ENCODE measurements around the gene TOR1B. TPM values are rescaled to one million over a fixed set of nuclear protein-coding genes. Genes with fewer than 3 reads are reported as not detected.
A peak's percentile ranks its signal among the peaks of the same experiment; 100 is the strongest.
"Not testable (repeated sequence)": the region's sequence is repeated elsewhere in the genome, so short reads cannot be mapped to it uniquely, and the experiment has no call there.

The TOR1B gene
- total and polyA plus RNA-seq, 5 donors from 2014 or later: 11.6 to 27.2 (median 15.3) TPM

DNA sequence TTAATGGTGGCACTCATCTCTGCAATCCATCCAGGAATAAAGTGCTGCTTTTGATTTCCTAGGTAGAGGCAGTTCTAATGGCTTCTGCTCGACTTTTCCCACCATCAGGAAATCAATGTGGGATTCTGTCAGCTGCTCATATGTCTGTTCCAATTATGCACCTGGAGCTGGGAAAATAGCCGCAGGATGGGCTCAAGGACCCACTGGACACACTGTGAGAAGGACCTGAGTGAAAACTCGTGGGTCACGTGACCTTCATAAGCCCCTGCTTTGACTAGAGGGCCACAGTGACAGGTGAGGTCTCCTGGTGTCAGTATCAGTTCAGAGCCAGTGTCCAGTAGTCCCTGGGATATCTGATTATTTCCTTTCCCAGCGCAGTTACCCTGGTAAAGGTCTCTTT lies 32.2 kb upstream of the TOR1B start:
- H3K27ac Mint-ChIP-seq: no peak overlapping the region
- ATAC-seq (ENCODE audit: low read depth in 2 of 2): no peak
- H3K9me3 ChIP-seq (ENCODE audit: control insufficient read depth in 2 of 2, low read length in 2 of 2): no peaks in the 10 kb centered on the region
- peaks cover 11% of the 10 kb centered on the region for H3K27me3 Mint-ChIP-seq
- H3K9me3 Mint-ChIP-seq: no peaks in the 10 kb centered on the region
- H3K4me3 Mint-ChIP-seq: no peak overlapping the region
- H3K4me1 ChIP-seq (ENCODE audit: control insufficient read depth, insufficient read depth, low read length, poor library complexity, severe bottlenecking): no peaks in the 10 kb centered on the region
- H3K36me3 Mint-ChIP-seq: no peaks in the 10 kb centered on the region
- H3K36me3 ChIP-seq (ENCODE audit: control insufficient read depth, insufficient read depth, low read length): no peaks in the 10 kb centered on the region
- H3K4me3 ChIP-seq (ENCODE audit: low read depth, low read length): no peak overlapping the region
- H3K27me3 ChIP-seq (ENCODE audit: control insufficient read depth, insufficient read depth, low read length): no peaks in the 10 kb centered on the region
- DNase-seq: no peak
- no peak overlapping the region for H3K27ac ChIP-seq (ENCODE audit: insufficient read depth, low read length, poor library complexity, severe bottlenecking)
- H3K4me1 Mint-ChIP-seq: no peaks in the 10 kb centered on the region

- Mint-ChIP-seq H3K27ac (no peak overlapping the region), H3K36me3 (no peaks in the 10 kb centered on the region), H3K9me3 (no peaks in the 10 kb centered on the region), H3K4me3 (no peak overlapping the region), H3K27me3 (peaks cover 18% of the 10 kb centered on the region), H3K4me1 (peaks cover 0 to 5% (median 2%) of the 10 kb centered on the region in 4 donors)
- Histone ChIP-seq H3K36me3 (ENCODE audit: control insufficient read depth, insufficient read depth, low read length) (no peaks in the 10 kb centered on the region), H3K27me3 (ENCODE audit: control insufficient read depth, insufficient read depth, low read length) (no peaks in the 10 kb centered on the region), H3K9me3 (ENCODE audit: control insufficient read depth in 2 of 2, low read length in 2 of 2) (no peaks in the 10 kb centered on the region), H3K27ac (ENCODE audit: insufficient read depth, low read length, poor library complexity, severe bottlenecking) (no peak overlapping the region), H3K4me1 (ENCODE audit: control insufficient read depth, insufficient read depth, low read length, poor library complexity, severe bottlenecking) (peaks cover 3% of the 10 kb centered on the region), H3K4me3 (ENCODE audit: low read depth, low read length) (no peak overlapping the region)
- peak in 1 of 2 donors; percentile 34 for ATAC-seq (ENCODE audit: low read depth in 2 of 2)
- no peak for DNase-seq
Observed at GRCh38 chr9:129773262-129774048, 29.5 kb upstream of the TOR1B start.

DNA sequence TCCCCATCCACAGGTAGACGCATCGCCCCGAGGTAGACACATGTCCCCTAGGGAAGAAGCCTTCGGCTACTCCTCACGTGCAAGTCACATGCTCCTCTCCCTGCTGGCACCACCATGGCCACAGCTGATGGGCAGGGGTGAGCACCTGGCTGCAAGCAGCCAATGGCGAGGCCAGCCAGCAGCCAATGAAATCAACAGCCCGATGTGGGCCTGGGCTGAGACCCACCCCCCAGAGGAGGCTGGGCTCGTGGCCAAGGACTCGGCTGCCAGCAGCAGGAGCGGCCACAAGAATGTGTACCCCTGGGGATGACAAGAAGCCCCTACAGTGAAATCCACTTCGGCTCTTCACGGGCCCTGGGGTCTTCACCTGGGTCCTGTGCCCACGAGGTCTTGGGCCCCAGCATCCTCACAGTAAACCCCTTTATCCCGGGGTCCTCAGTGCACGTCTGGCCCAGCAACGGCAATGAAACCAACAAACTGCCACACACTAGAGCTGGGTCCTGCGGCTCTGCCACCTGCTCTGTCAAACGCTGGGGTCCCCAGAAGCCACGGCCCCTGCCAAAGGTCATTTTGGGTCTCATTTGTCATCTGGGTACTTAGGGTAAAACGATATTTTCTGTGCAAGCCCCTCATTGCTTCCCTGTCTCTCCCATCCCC lies 28.1 kb upstream of the TOR1B start:
- H3K27me3 ChIP-seq (ENCODE audit: control insufficient read depth, insufficient read depth, low read length): no peaks in the 10 kb centered on the region
- no peaks in the 10 kb centered on the region for H3K36me3 ChIP-seq (ENCODE audit: control insufficient read depth, insufficient read depth, low read length)
- Mint-ChIP-seq H3K27ac (no peak overlapping the region), H3K36me3 (no peaks in the 10 kb centered on the region), H3K4me1 (peaks cover 0 to 5% (median 2%) of the 10 kb centered on the region in 4 donors), H3K27me3 (peaks cover 24% of the 10 kb centered on the region), H3K4me3 (no peak overlapping the region), H3K9me3 (no peaks in the 10 kb centered on the region)
- no peak overlapping the region for H3K27ac ChIP-seq (ENCODE audit: insufficient read depth, low read length, poor library complexity, severe bottlenecking)
- ATAC-seq (ENCODE audit: low read depth in 2 of 2): no peak
- no peak for DNase-seq
- no peak overlapping the region for H3K4me3 ChIP-seq (ENCODE audit: low read depth, low read length)
- H3K9me3 ChIP-seq (ENCODE audit: control insufficient read depth in 2 of 2, low read length in 2 of 2): no peaks in the 10 kb centered on the region
- peaks cover 3% of the 10 kb centered on the region for H3K4me1 ChIP-seq (ENCODE audit: control insufficient read depth, insufficient read depth, low read length, poor library complexity, severe bottlenecking)

- Histone ChIP-seq H3K36me3 (ENCODE audit: control insufficient read depth, insufficient read depth, low read length) (no peaks in the 10 kb centered on the region), H3K4me1 (ENCODE audit: control insufficient read depth, insufficient read depth, low read length, poor library complexity, severe bottlenecking) (peaks cover 3% of the 10 kb centered on the region), H3K9me3 (ENCODE audit: control insufficient read depth in 2 of 2, low read length in 2 of 2) (no peaks in the 10 kb centered on the region), H3K27ac (ENCODE audit: insufficient read depth, low read length, poor library complexity, severe bottlenecking) (no peak overlapping the region), H3K27me3 (ENCODE audit: control insufficient read depth, insufficient read depth, low read length) (no peaks in the 10 kb centered on the region), H3K4me3 (ENCODE audit: low read depth, low read length) (no peak overlapping the region)
- Mint-ChIP-seq H3K9me3 (no peaks in the 10 kb centered on the region), H3K4me1 (peaks cover 0 to 5% (median 2%) of the 10 kb centered on the region in 4 donors), H3K27me3 (peaks cover 24% of the 10 kb centered on the region), H3K27ac (no peak overlapping the region), H3K4me3 (no peak overlapping the region), H3K36me3 (no peaks in the 10 kb centered on the region)
- DNase-seq (no peak), ATAC-seq (ENCODE audit: low read depth in 2 of 2) (no peak)
Observed at GRCh38 chr9:129775448-129775798, 27.6 kb upstream of the TOR1B start.

GRCh38 chr9:129776096-129776495 lies 26.9 kb upstream of the TOR1B start:
- H3K27me3 Mint-ChIP-seq: peaks cover 24% of the 10 kb centered on the region
- not testable (repeated sequence) for H3K36me3 ChIP-seq (ENCODE audit: control insufficient read depth, insufficient read depth, low read length); H3K9me3 Mint-ChIP-seq; H3K4me3 Mint-ChIP-seq; DNase-seq; H3K4me3 ChIP-seq (ENCODE audit: low read depth, low read length); H3K27ac ChIP-seq (ENCODE audit: insufficient read depth, low read length, poor library complexity, severe bottlenecking); H3K27ac Mint-ChIP-seq; H3K27me3 ChIP-seq (ENCODE audit: control insufficient read depth, insufficient read depth, low read length); ATAC-seq (ENCODE audit: low read depth in 2 of 2); H3K4me1 Mint-ChIP-seq; H3K36me3 Mint-ChIP-seq; H3K9me3 ChIP-seq (ENCODE audit: control insufficient read depth in 2 of 2, low read length in 2 of 2); H3K4me1 ChIP-seq (ENCODE audit: control insufficient read depth, insufficient read depth, low read length, poor library complexity, severe bottlenecking)

DNA sequence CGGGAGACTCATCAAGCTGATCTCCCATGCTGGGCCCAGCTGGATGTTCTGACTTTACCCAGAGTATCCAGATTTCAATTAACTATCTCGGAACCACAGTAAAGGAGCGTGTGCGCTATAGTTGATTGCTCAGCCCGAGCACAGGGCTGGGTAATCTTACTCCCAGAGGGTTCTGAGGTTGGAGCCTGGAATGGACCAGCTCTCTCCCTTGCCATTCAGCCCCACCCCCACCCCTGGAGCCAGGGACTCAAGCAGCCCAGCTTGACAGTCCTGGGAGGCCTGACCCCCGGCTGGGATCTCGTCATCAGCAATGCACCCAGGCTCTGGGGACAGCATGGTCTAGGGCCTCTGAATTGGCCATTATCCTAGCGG lies 26.4 kb upstream of the TOR1B start:
- Mint-ChIP-seq H3K27me3 (peaks cover 24% of the 10 kb centered on the region), H3K36me3 (no peaks in the 10 kb centered on the region), H3K27ac (no peak overlapping the region), H3K4me1 (peaks cover 0 to 5% (median 2%) of the 10 kb centered on the region in 4 donors), H3K9me3 (no peaks in the 10 kb centered on the region), H3K4me3 (no peak overlapping the region)
- Histone ChIP-seq H3K9me3 (ENCODE audit: control insufficient read depth in 2 of 2, low read length in 2 of 2) (no peaks in the 10 kb centered on the region), H3K36me3 (ENCODE audit: control insufficient read depth, insufficient read depth, low read length) (no peaks in the 10 kb centered on the region), H3K27ac (ENCODE audit: insufficient read depth, low read length, poor library complexity, severe bottlenecking) (no peak overlapping the region), H3K4me3 (ENCODE audit: low read depth, low read length) (no peak overlapping the region), H3K4me1 (ENCODE audit: control insufficient read depth, insufficient read depth, low read length, poor library complexity, severe bottlenecking) (peaks cover 3% of the 10 kb centered on the region), H3K27me3 (ENCODE audit: control insufficient read depth, insufficient read depth, low read length) (no peaks in the 10 kb centered on the region)
- no peak for ATAC-seq (ENCODE audit: low read depth in 2 of 2)
- no peak for DNase-seq

DNA sequence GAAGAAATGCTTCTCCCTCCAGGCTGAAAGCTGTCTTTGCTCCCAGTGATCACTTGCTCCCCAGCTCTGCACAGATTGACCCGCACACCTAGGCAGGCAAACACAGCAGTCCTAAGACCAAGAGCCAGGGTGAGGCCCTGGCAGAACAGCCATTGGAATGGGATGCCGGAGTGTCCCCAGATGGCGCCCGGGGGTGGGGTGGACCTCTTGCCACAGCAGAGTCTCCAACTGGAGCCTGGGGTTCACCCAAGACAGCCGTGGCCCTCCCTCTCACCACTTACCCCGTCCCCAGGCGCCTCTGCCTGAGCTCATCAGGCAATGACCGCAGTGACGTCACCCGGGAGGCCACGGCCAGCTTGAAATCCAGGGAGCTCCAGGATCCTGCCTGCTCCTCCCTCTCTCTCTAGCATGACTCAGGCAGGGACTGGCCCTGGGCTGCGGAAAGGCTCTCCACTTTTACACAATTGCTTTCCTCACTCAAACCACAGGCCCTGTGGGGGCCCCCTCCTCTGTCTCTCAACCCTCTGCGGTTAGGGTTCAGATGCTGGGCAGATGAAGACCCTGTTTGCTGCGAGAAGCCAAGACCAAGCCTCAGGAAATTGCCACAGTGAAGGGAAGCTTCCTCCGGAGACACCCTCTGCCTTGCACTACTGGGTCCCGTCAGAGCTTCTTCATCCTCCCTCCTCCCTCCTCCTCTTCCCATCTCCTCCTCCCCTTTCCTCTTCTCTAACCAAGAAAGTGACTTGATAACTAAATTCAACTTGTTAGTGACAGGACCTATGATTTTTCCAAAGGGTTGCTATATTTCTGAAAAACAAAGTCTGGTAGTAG lies 25.8 kb upstream of the TOR1B start:
- no peaks in the 10 kb centered on the region for H3K36me3 Mint-ChIP-seq
- Histone ChIP-seq H3K27me3 (ENCODE audit: control insufficient read depth, insufficient read depth, low read length) (no peaks in the 10 kb centered on the region), H3K4me3 (ENCODE audit: low read depth, low read length) (no peak overlapping the region), H3K36me3 (ENCODE audit: control insufficient read depth, insufficient read depth, low read length) (no peaks in the 10 kb centered on the region), H3K9me3 (ENCODE audit: control insufficient read depth in 2 of 2, low read length in 2 of 2) (no peaks in the 10 kb centered on the region), H3K27ac (ENCODE audit: insufficient read depth, low read length, poor library complexity, severe bottlenecking) (no peak overlapping the region), H3K4me1 (ENCODE audit: control insufficient read depth, insufficient read depth, low read length, poor library complexity, severe bottlenecking) (peaks cover 3% of the 10 kb centered on the region)
- H3K4me3 Mint-ChIP-seq: no peak overlapping the region
- ATAC-seq (ENCODE audit: low read depth in 2 of 2) (peak; percentile 42 to 59), DNase-seq (no peak)
- peaks cover 24% of the 10 kb centered on the region for H3K27me3 Mint-ChIP-seq
- peaks cover 0 to 5% (median 2%) of the 10 kb centered on the region in 4 donors for H3K4me1 Mint-ChIP-seq
- H3K27ac Mint-ChIP-seq: peak overlapping the region in 1 of 3 donors; percentile 0
- no peaks in the 10 kb centered on the region for H3K9me3 Mint-ChIP-seq

Data from CD4-positive, CD25-positive, alpha-beta regulatory T cell (primary cell).